Measurements from ENCODE around the gene NUTM1.

- TF ChIP-seq E2F4 (CRISPR knock-in tag; IDR thresholded peaks at IDR 0.05; ENCODE audit: borderline replicate concordance, low read depth) (no peak), JAZF1 (CRISPR knock-in tag; IDR thresholded peaks at IDR 0.05) (no peak), FOXK1 (CRISPR knock-in tag; IDR thresholded peaks at IDR 0.05) (no peak), GABPB1 (CRISPR knock-in tag; IDR thresholded peaks at IDR 0.05) (no peak), ZMAT4 (CRISPR knock-in tag; IDR thresholded peaks at IDR 0.05) (no peak), ZNF263 (CRISPR knock-in tag; IDR thresholded peaks at IDR 0.05; ENCODE audit: low read depth) (no peak)
- TF ChIP-seq, protein P1, sequence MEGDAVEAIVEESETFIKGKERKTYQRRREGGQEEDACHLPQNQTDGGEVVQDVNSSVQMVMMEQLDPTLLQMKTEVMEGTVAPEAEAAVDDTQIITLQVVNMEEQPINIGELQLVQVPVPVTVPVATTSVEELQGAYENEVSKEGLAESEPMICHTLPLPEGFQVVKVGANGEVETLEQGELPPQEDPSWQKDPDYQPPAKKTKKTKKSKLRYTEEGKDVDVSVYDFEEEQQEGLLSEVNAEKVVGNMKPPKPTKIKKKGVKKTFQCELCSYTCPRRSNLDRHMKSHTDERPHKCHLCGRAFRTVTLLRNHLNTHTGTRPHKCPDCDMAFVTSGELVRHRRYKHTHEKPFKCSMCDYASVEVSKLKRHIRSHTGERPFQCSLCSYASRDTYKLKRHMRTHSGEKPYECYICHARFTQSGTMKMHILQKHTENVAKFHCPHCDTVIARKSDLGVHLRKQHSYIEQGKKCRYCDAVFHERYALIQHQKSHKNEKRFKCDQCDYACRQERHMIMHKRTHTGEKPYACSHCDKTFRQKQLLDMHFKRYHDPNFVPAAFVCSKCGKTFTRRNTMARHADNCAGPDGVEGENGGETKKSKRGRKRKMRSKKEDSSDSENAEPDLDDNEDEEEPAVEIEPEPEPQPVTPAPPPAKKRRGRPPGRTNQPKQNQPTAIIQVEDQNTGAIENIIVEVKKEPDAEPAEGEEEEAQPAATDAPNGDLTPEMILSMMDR (IDR thresholded peaks at IDR 0.05), result no peak
- TF ChIP-seq, protein P2, sequence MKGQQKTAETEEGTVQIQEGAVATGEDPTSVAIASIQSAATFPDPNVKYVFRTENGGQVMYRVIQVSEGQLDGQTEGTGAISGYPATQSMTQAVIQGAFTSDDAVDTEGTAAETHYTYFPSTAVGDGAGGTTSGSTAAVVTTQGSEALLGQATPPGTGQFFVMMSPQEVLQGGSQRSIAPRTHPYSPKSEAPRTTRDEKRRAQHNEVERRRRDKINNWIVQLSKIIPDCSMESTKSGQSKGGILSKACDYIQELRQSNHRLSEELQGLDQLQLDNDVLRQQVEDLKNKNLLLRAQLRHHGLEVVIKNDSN (CRISPR knock-in tag; IDR thresholded peaks at IDR 0.05), result no peak
- TF ChIP-seq, protein P3, sequence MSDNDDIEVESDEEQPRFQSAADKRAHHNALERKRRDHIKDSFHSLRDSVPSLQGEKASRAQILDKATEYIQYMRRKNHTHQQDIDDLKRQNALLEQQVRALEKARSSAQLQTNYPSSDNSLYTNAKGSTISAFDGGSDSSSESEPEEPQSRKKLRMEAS (CRISPR knock-in tag; IDR thresholded peaks at IDR 0.05), result no peak
Observed at GRCh38 chr15:34362047-34362773, 19.1 kb downstream of the NUTM1 start.
